Kidney capillary endothelial cell (primary cell): ENCODE results near the gene PEMT.
A peak's percentile ranks its signal among the peaks of the same experiment; 100 is the strongest.

Experiments
- DNase-seq: peaks from one replicate; pipeline ENCODE4 v3.0.0-alpha.2; 2018; ENCODE audit warnings: low spot score

PEMT gene

GRCh38 chr17:17503566-17504130 is 87.9 kb downstream of the PEMT start:
- no peak for DNase-seq

- DNase-seq: no peak
These were observed 88.6 kb downstream of the PEMT start for GRCh38 chr17:17502741-17503565.

GRCh38 chr17:17500999-17501605 is 90.4 kb downstream of the PEMT start:
- no peak for DNase-seq

GRCh38 chr17:17499402-17500145 is 91.9 kb downstream of the PEMT start:
- no peak for DNase-seq

- no peak for DNase-seq
These were observed 92.8 kb downstream of the PEMT start for GRCh38 chr17:17498606-17499301.

GRCh38 chr17:17497845-17498520 is 93.5 kb downstream of the PEMT start:
- DNase-seq: no peak

- DNase-seq: no peak
These were observed 94.3 kb downstream of the PEMT start for GRCh38 chr17:17497065-17497844.

- DNase-seq: peak; percentile 77
These were observed 95.1 kb downstream of the PEMT start, which contains the start of gene RASD1 for GRCh38 chr17:17496189-17497064. RASD1 (minus strand) TSS chr17:17496395; CDS start chr17:17496181, 214 bp downstream.

GRCh38 chr17:17495536-17496188 is 95.8 kb downstream of the PEMT start:
- no peak for DNase-seq

GRCh38 chr17:17494870-17495535 is 96.5 kb downstream of the PEMT start:
- DNase-seq: peak; percentile 69

GRCh38 chr17:17494499-17494869 is 97.0 kb downstream of the PEMT start:
- DNase-seq: no peak

- DNase-seq: no peak
These were observed 97.5 kb downstream of the PEMT start for GRCh38 chr17:17493986-17494466.

GRCh38 chr17:17493249-17493985 is 98.1 kb downstream of the PEMT start:
- no peak for DNase-seq

- no peak for DNase-seq
These were observed 98.9 kb downstream of the PEMT start for GRCh38 chr17:17492571-17492970.

GRCh38 chr17:17492085-17492484 is 99.4 kb downstream of the PEMT start:
- DNase-seq: no peak

- DNase-seq: no peak
These were observed 99.9 kb downstream of the PEMT start for GRCh38 chr17:17491546-17491988.

GRCh38 chr17:17491031-17491471 is 100.5 kb downstream of the PEMT start:
- no peak for DNase-seq
